Regular cardiac myocyte (primary cell): ENCODE data around the gene NDE1. TPM values are rescaled to one million over a fixed set of nuclear protein-coding genes. Genes with fewer than 3 reads are reported as not detected.

Experiments
- total RNA-seq: library from RNA; depleted of rRNA; stranded (reverse); fragments of >200 nt; gene quantifications from 2 replicates; pipeline ENCODE4 v1.2.3, GENCODE V29; 2014

Gene NDE1
- 27.9 and 62.9 TPM in 2 replicates for total RNA-seq

GRCh38 chr16:15650019-15650697, at the start of gene NDE1:
NDE1 (plus strand) TSS chr16:15650245; CDS start chr16:15664779, 14,534 bp downstream.

GRCh38 chr16:15643048-15643945, 6.7 kb upstream of the NDE1 start, which contains the start of gene MARF1:
MARF1 (minus strand) TSS chr16:15643154; CDS start chr16:15639233, 3,921 bp downstream.

Other genes with a start within 250 kb of the NDE1 start
- gene BMERB1, start 215.7 kb upstream of the NDE1 start, total RNA-seq, result 43.3 and 61.4 TPM in 2 replicates
- gene MARF1, start 7.1 kb upstream of the NDE1 start, total RNA-seq, result 8.2 and 8.5 TPM in 2 replicates
- under 0.01 and 0.56 TPM in 2 replicates for gene MYH11, start 206.8 kb downstream of the NDE1 start, total RNA-seq
- gene CEP20, start 238.4 kb downstream of the NDE1 start, total RNA-seq, result 44.9 and 53.3 TPM in 2 replicates